ENCODE results near the gene GATAD2B. TPM values are rescaled to one million over a fixed set of nuclear protein-coding genes. Genes with fewer than 3 reads are reported as not detected.
"Not testable (repeated sequence)": the region's sequence is repeated elsewhere in the genome, so short reads cannot be mapped to it uniquely, and the experiment has no call there.

The GATAD2B gene
- total RNA-seq, 1 donor from 2014 or later: 23.9 TPM

DNA sequence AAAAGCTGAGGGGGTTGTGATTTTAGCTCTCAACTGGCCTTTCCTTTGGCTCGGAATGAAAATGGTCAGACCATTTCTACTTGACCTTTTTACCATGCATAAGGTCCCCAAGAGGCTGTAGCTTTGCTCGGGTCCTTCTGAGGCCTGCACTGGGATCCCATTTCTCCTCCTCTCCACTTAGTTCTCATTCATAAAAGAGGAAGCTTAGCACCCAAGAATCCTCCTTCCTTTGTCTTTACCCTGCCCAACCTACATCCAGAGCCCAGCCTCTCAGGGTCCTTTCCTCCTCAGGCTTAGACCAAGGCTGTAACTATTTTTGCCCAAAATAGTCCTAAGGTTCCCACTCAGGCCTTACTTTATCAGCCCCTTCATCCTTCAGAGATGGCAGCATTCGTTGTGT, 153.6 kb downstream of the GATAD2B start:
- no peak for DNase-seq (ENCODE audit: extremely low read depth, low read depth, low spot score)

DNA sequence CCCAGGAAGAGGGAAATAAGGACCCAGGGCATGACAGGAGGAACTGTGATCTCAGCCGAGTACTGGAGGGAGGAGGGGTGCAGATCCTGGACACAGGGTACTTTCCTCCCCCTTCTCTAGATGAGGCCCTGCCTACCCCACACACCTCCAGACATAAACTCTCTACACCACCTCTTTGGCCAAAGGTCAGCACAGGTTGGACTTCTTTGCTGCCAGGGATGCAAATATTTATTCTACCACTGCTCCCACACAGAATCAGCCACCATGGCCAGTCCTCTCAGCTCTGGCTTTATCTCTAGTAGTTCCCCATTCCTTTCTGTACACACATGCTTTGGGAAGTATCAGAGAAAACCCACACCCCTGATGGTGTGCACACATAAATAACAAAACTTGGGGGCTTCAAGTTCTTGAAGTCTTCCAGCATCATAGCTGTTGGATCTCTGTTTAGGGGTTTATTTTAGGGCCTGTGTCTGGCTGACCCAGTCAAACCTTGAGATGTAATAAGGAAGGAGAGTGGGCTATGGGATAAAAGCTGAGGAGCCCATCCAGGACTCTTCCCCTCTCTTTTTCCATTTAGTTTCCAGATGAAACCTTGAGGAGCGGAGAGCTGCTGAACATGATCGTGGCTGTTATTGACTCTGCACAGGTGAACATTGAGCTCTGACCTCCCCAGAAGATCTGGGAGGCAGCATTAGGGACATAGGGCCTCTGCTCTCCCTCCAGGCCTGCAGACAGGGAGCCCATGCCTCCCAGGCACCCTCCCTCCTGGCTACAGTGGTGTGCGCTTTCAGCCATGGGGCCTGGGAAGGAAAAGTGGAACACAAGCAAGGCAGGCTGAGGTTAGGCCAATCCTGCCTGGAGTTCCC, 154.2 kb downstream of the GATAD2B start:
- no peak for DNase-seq (ENCODE audit: extremely low read depth, low read depth, low spot score)

DNA sequence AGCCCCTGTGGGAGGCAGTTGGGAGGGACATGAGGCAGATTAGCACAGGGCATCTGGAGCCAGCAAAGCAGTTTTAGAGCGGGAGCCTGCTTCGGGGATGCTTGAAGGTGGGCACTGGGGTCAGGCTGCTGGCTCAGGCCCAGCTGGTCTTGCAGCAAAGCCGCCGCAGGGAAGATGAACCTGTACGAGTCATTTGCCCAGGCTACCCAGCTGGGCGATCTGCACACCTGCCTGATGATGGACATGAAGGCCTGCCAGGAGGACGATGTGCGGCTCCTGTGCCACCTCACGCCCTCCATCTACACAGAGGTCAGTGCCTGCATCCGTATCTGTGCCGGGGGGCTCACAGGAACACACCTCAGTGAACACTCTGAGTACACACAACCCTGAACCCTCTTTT, 155.3 kb downstream of the GATAD2B start:
- DNase-seq (ENCODE audit: extremely low read depth, low read depth, low spot score): no peak

DNA sequence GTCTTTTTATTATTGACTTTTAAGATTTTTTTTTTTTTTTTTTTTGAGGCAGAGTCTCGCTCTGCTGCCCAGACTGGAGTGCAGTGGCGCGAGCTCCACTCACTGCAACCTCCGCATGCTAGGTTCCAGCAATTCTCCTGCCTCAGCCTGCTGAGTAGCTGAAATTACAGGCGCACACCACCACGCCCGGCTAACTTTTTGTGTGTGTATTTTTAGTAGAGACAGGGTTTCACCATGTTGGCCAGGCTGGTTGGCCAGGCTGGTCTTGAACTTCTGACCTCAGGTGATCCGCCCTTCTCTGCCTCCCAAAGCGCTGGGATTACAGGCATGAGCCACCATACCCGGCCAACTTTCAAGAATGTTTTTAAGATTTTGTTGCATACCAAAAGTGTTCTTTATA, 156.1 kb downstream of the GATAD2B start:
- not testable (repeated sequence) for DNase-seq (ENCODE audit: extremely low read depth, low read depth, low spot score)

DNA sequence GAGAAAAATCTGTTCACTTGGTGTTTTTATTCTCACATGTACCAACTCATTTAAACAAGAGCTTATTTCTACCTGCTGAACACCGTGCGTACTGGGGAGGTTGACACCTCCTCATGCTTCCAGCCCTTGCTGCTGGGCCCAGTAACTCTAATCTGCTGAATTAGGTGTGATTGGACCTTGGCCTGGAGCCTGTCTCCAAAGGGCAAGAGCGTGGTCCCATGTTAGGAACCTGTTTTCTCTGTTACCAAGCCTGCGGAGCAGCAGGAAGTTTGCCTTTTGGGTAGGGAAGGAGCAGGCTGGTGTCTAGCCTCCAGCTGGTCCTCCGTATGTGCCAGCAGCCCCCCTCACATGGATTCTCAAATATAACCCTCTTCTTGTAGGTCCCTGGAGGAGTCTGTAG, 158.5 kb downstream of the GATAD2B start:
- DNase-seq (ENCODE audit: extremely low read depth, low read depth, low spot score): no peak

DNA sequence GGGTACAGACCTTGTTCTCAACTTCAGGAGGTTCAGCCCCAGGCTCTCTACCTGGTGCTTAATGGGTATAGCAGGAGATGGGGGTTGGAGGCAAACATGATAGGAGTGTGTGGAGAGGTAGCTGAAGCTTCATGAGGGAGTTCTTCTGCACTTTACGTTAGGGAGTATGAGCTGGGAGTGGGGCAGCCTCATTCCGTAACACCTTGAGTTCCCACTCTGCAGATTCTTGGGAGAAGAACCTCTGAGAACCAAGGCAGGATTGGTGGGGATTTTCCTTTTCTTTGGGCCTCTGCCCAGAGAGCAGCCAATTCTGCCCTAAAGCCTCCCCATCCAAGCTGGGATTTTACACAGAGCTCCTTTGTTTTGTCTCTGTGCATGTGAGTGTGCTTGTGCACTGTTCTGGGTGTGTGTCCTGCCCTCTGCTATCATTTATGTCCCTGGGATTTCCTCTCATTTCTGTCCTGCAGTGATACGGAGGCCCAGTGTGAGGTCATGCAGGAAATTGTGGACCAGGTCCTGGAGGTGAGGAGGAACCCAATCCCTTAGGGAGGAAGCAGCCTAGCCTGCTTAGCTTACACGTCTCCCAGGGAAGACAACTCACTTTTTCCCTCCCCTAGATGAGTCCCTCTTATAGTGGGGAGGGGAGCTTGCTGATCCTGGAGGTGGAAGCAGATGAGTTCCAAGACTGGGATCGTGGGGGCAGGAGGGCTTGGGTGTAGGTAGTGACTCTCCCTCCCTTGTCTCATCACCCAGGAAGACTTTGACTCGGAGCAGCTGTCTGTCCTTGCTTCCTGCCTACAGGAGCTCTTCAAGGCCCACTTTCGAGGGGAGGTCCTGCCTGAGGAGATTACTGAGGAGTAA, 159.2 kb downstream of the GATAD2B start:
- no peak for DNase-seq (ENCODE audit: extremely low read depth, low read depth, low spot score)

DNA sequence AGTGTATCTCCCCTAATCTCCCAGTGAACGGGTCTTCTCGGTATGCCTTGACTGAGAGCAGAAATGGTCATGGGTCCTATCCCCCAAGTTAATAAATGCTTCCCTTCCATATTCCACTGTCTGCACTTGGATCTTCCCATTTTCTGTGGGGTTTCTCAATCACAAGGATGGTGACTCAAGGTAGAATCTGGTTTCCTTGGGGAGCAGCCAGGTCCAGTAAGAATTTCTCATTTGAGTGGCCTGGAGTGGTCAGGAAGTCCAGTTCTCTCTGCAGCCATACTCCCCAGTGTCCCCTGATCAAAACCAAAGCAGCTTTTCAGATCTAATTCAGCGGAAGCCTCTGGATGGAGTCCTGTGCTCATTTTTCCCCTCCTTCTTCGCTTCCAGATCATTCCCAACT, 162.3 kb downstream of the GATAD2B start:
- DNase-seq (ENCODE audit: extremely low read depth, low read depth, low spot score): no peak

Other genes with a start within 250 kb of the GATAD2B start
- 4.2 and 13.0 TPM in 2 replicates for gene NPR1, start 244.3 kb downstream of the GATAD2B start, total RNA-seq
- 40.3 and 48.9 TPM in 2 replicates for gene INTS3, start 194.9 kb downstream of the GATAD2B start, total RNA-seq
- gene SLC27A3, start 147.6 kb downstream of the GATAD2B start, total RNA-seq: 13.4 and 15.7 TPM in 2 replicates
- gene DENND4B, start 23.7 kb upstream of the GATAD2B start, total RNA-seq: 32.7 and 43.7 TPM in 2 replicates
- 12.4 and 15.3 TPM in 2 replicates for gene CRTC2, start 35.6 kb upstream of the GATAD2B start, total RNA-seq
- gene SLC39A1, start 40.6 kb upstream of the GATAD2B start, total RNA-seq: 84.0 and 109 TPM in 2 replicates
- 5.4 and 10.5 TPM in 2 replicates for gene CREB3L4, start 44.9 kb upstream of the GATAD2B start, total RNA-seq
- 156 and 177 TPM in 2 replicates for gene JTB, start 54.7 kb upstream of the GATAD2B start, total RNA-seq
- 72.6 and 77.4 TPM in 2 replicates for gene RAB13, start 63.4 kb upstream of the GATAD2B start, total RNA-seq
- 1,011 and 1,806 TPM in 2 replicates for gene RPS27, start 67.8 kb upstream of the GATAD2B start, total RNA-seq
- gene NUP210L, start 232.1 kb upstream of the GATAD2B start, total RNA-seq: not detected in 2 replicates